ENCODE results near the gene CD4. TPM values are rescaled to one million over a fixed set of nuclear protein-coding genes. Genes with fewer than 3 reads are reported as not detected.

The CD4 gene
- total RNA-seq, 2 experiments from 2014 or later: not detected

- TF ChIP-seq CTCF (conservative IDR thresholded peaks at IDR 0.05; ENCODE audit: low read length) (no peak), EZH2phosphoT487 (IDR thresholded peaks at IDR 0.05; ENCODE audit: borderline replicate concordance, low read depth, low read length) (no peak)
- intact Hi-C loops (cut with micrococcal nuclease; ENCODE audit: unreplicated experiment): no loop called here
- H3K36me3 ChIP-seq (ENCODE audit: insufficient read depth, low read length): no peaks in the 10 kb centered on the region
- H3K79me2 ChIP-seq (ENCODE audit: insufficient read depth, low read depth, low read length): no peaks in the 10 kb centered on the region
- ChIA-PET POLR2A (no interaction called here), CTCF (ENCODE audit: unreplicated experiment) (no interaction called here)
- BruUV-seq (replicated peaks): no TSS peak
- H3K27ac ChIP-seq (ENCODE audit: low read depth, low read length, poor library complexity, severe bottlenecking): no peak overlapping the region
- H3K4me2 ChIP-seq (ENCODE audit: low read length): no peak overlapping the region
- H4K20me1 ChIP-seq (ENCODE audit: insufficient read depth, low read length): no peaks in the 10 kb centered on the region
- no peak overlapping the region for H3K4me3 ChIP-seq (ENCODE audit: low read depth, low read length, poor library complexity, severe bottlenecking)
- H2AFZ ChIP-seq (ENCODE audit: low read length): no peak overlapping the region
- no peaks in the 10 kb centered on the region for H3K9me3 ChIP-seq (ENCODE audit: low read length)
- DNase-seq (ENCODE audit: low spot score): no peak
- H3K9me2 ChIP-seq (ENCODE audit: insufficient read depth, low read length): no peaks in the 10 kb centered on the region
- peaks cover 34% of the 10 kb centered on the region for H3K4me1 ChIP-seq (ENCODE audit: insufficient read depth, low read length, poor library complexity, severe bottlenecking)
These were observed 14.7 kb upstream of the CD4 start for GRCh38 chr12:6774499-6775062.

DNA sequence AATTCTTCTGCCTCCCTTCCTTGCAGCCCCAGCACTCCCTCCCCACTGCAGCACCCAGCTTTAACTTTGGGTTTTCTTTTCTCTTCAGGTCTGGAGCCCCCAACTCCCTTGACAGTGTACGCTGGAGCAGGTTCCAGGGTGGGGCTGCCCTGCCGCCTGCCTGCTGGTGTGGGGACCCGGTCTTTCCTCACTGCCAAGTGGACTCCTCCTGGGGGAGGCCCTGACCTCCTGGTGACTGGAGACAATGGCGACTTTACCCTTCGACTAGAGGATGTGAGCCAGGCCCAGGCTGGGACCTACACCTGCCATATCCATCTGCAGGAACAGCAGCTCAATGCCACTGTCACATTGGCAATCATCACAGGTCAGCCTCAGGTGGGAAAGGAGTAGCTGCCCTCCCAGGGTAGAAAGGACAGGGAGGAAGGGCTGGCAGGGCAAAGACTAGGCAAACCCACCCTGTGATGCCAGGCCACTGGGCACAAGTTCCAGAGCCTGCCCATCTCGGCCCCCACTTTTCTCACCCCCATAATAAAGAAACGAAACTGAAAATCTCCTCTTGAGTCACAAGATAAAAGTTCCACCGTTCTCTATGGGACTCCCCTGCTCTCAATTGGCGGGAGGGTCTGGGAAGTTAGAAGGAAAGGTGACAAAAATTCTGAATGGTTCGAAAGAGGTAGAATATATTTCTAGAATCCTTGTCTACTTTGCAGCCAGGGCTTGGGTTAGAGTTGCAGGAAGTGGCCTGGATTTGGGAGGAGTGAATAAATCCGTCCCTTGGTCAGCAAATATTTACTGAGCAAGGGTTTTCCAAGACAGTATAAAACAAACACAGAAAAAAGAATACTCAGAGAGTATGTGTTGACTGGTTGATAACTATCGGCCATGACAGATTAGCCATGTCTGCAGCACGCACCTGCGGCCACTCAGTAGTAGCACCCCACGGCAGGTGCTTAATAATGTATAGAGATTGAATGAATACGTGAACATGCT is 13.8 kb upstream of the CD4 start:
- H3K4me1 ChIP-seq (ENCODE audit: insufficient read depth, low read length, poor library complexity, severe bottlenecking): peaks cover 42% of the 10 kb centered on the region
- no peak for DNase-seq (ENCODE audit: low spot score)
- no peak for TF ChIP-seq CTCF (conservative IDR thresholded peaks at IDR 0.05; ENCODE audit: low read length)
- TF ChIP-seq EZH2phosphoT487 (IDR thresholded peaks at IDR 0.05; ENCODE audit: borderline replicate concordance, low read depth, low read length): no peak
- BruUV-seq (replicated peaks): no TSS peak
- H2AFZ ChIP-seq (ENCODE audit: low read length): no peak overlapping the region
- CTCF ChIA-PET (ENCODE audit: unreplicated experiment): no interaction called here
- H3K9me3 ChIP-seq (ENCODE audit: low read length): no peaks in the 10 kb centered on the region
- H3K27ac ChIP-seq (ENCODE audit: low read depth, low read length, poor library complexity, severe bottlenecking): no peak overlapping the region
- H3K9me2 ChIP-seq (ENCODE audit: insufficient read depth, low read length): no peaks in the 10 kb centered on the region
- H3K4me2 ChIP-seq (ENCODE audit: low read length): no peak overlapping the region
- H3K36me3 ChIP-seq (ENCODE audit: insufficient read depth, low read length): no peaks in the 10 kb centered on the region
- H4K20me1 ChIP-seq (ENCODE audit: insufficient read depth, low read length): no peaks in the 10 kb centered on the region
- intact Hi-C loops (cut with micrococcal nuclease; ENCODE audit: unreplicated experiment): no loop called here
- H3K4me3 ChIP-seq (ENCODE audit: low read depth, low read length, poor library complexity, severe bottlenecking): no peak overlapping the region
- H3K79me2 ChIP-seq (ENCODE audit: insufficient read depth, low read depth, low read length): no peaks in the 10 kb centered on the region
- POLR2A ChIA-PET: no interaction called here

DNA sequence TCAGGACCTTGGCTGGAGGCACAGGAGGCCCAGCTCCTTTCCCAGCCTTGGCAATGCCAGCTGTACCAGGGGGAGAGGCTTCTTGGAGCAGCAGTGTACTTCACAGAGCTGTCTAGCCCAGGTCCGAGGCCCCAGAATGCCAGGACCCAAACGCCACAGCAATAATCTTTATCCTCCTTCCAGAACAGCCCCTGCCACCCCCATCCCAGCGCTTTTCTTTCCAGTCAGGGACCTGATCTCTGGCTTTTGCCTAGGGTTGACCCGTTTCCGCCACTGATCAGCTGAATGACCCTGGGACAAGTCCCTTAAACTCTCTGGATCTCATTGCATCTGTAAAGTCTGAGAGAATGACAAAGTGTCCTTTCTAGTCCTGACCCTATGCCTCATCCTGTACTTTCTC is 11.9 kb upstream of the CD4 start:
- Histone ChIP-seq H3K4me1 (ENCODE audit: insufficient read depth, low read length, poor library complexity, severe bottlenecking) (peaks cover 34% of the 10 kb centered on the region), H3K4me3 (ENCODE audit: low read depth, low read length, poor library complexity, severe bottlenecking) (no peak overlapping the region), H4K20me1 (ENCODE audit: insufficient read depth, low read length) (no peaks in the 10 kb centered on the region), H3K36me3 (ENCODE audit: insufficient read depth, low read length) (no peaks in the 10 kb centered on the region), H3K27ac (ENCODE audit: low read depth, low read length, poor library complexity, severe bottlenecking) (no peak overlapping the region), H3K4me2 (ENCODE audit: low read length) (no peak overlapping the region), H2AFZ (ENCODE audit: low read length) (no peak overlapping the region), H3K9me2 (ENCODE audit: insufficient read depth, low read length) (no peaks in the 10 kb centered on the region), H3K79me2 (ENCODE audit: insufficient read depth, low read depth, low read length) (no peaks in the 10 kb centered on the region), H3K9me3 (ENCODE audit: low read length) (no peaks in the 10 kb centered on the region)
- CTCF ChIA-PET (ENCODE audit: unreplicated experiment): no interaction called here
- intact Hi-C loops (cut with micrococcal nuclease; ENCODE audit: unreplicated experiment): no loop called here
- POLR2A ChIA-PET: no interaction called here
- no TSS peak for BruUV-seq (replicated peaks)
- DNase-seq (ENCODE audit: low spot score): no peak
- TF ChIP-seq CTCF (conservative IDR thresholded peaks at IDR 0.05; ENCODE audit: low read length): no peak

Measured in OCI-LY7 (cell line).